Measurements from ENCODE around the gene C1orf141. TPM values are rescaled to one million over a fixed set of nuclear protein-coding genes. Genes with fewer than 3 reads are reported as not detected.

The C1orf141 gene
- total and polyA plus RNA-seq, 2 donors (not counting 3 experiments of a cell fraction or from before 2014, with no cell fraction given), result not detected

DNA sequence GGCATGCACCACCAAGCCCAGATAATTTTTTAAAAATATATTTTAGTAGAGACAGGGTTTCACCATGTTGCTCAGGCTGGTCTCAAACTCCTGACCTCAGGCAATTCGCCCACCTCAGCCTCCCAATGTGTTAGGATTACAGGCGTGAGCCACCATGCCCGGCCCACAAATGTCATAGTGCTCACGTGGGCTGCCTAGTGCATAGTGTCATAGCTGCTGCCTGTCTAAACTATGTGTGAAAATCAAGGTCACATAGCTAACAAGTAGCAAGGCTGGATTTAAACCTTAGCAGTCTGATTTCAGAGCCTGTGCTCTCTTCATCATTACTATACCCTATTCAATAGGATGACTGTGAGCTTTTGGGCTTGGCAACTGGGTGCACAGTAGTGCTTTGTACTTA, 10.3 kb downstream of the C1orf141 start:
- FAIRE-seq (no peak), DNase-seq (ENCODE audit: low read depth, low spot score) (no peak)
- Histone ChIP-seq H4K20me1 (replicated peaks; ENCODE audit: control insufficient read depth, extremely low read depth, insufficient read depth, low read length) (no peaks in the 10 kb centered on the region), H3K27ac (ENCODE audit: insufficient read depth, low read depth, low read length) (no peak overlapping the region), H3K9ac (replicated peaks; ENCODE audit: extremely low read depth, insufficient read depth, low read length) (no peak overlapping the region), H3K9me1 (replicated peaks; ENCODE audit: control insufficient read depth, extremely low read depth, insufficient read depth, low read length) (no peaks in the 10 kb centered on the region), H3K4me1 (ENCODE audit: control insufficient read depth, extremely low read depth, insufficient read depth, low read length) (no peaks in the 10 kb centered on the region), H3K4me2 (ENCODE audit: insufficient read depth, low read length) (no peak overlapping the region), H3K9me3 (replicated peaks; ENCODE audit: control insufficient read depth, insufficient read depth, low read length) (no peaks in the 10 kb centered on the region), H3K36me3 (ENCODE audit: control insufficient read depth in 2 of 2, extremely low read depth in 1 of 2, insufficient read depth in 2 of 2, low read length in 2 of 2) (no peaks in the 10 kb centered on the region), H3K79me2 (ENCODE audit: control insufficient read depth, insufficient read depth, low read length) (no peaks in the 10 kb centered on the region), H3K4me3 (replicated peaks in 1 of 3; ENCODE audit: insufficient read depth in 1 of 3, low read depth in 1 of 3, low read length in 3 of 3) (no peak overlapping the region), H2AFZ (ENCODE audit: low read depth, low read length) (no peak overlapping the region), H3K27me3 (ENCODE audit: control insufficient read depth in 2 of 2, insufficient read depth in 2 of 2, low read length in 2 of 2) (peaks cover 3 to 4% of the 10 kb centered on the region in 2 experiments)
- intact Hi-C loops (cut with micrococcal nuclease) (no loop called here), dilution Hi-C loops (cut with MboI; ENCODE audit: extremely low pct_ligation_motif_present, low sequenced_read_pairs) (no loop called here)
- TF ChIP-seq EZH2 (IDR thresholded peaks at IDR 0.05; ENCODE audit: borderline replicate concordance, low read depth, low read length, severe bottlenecking) (no peak), FOS (IDR thresholded peaks at IDR 0.05; ENCODE audit: borderline replicate concordance, insufficient read depth, low read length) (no peak), POLR2AphosphoS5 (IDR thresholded peaks at IDR 0.05; ENCODE audit: insufficient read depth, low read depth, low read length) (no peak), POLR2A (IDR thresholded peaks at IDR 0.05; ENCODE audit: low read depth, low read length) (no peak), JUN (IDR thresholded peaks at IDR 0.05; ENCODE audit: borderline replicate concordance, insufficient read depth, insufficient read length, low read depth) (no peak), MYC (IDR thresholded peaks at IDR 0.05; ENCODE audit: low read depth, low read length) (no peak)
- TF ChIP-seq, protein P1, sequence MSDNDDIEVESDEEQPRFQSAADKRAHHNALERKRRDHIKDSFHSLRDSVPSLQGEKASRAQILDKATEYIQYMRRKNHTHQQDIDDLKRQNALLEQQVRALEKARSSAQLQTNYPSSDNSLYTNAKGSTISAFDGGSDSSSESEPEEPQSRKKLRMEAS (IDR thresholded peaks at IDR 0.05; ENCODE audit: insufficient read depth, insufficient read length), result no peak
- TF ChIP-seq, protein P2, sequence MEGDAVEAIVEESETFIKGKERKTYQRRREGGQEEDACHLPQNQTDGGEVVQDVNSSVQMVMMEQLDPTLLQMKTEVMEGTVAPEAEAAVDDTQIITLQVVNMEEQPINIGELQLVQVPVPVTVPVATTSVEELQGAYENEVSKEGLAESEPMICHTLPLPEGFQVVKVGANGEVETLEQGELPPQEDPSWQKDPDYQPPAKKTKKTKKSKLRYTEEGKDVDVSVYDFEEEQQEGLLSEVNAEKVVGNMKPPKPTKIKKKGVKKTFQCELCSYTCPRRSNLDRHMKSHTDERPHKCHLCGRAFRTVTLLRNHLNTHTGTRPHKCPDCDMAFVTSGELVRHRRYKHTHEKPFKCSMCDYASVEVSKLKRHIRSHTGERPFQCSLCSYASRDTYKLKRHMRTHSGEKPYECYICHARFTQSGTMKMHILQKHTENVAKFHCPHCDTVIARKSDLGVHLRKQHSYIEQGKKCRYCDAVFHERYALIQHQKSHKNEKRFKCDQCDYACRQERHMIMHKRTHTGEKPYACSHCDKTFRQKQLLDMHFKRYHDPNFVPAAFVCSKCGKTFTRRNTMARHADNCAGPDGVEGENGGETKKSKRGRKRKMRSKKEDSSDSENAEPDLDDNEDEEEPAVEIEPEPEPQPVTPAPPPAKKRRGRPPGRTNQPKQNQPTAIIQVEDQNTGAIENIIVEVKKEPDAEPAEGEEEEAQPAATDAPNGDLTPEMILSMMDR (IDR thresholded peaks at IDR 0.05; ENCODE audit: extremely low read depth in 1 of 2, insufficient read depth in 1 of 2, low read depth in 1 of 2, low read length in 2 of 2), result no peak
- BruUV-seq (replicated peaks), result no TSS peak
- POLR2A ChIA-PET, result no interaction called here
- CTCF ChIA-PET, result no interaction called here

All from endothelial cell of umbilical vein (primary cell).